Fibroblast of the aortic adventitia (primary cell): Measurements from ENCODE around the gene GPC5. TPM values are rescaled to one million over a fixed set of nuclear protein-coding genes. Genes with fewer than 3 reads are reported as not detected.

Source experiments
- DNase-seq: peaks from one replicate; pipeline ENCODE4 v3.0.0-alpha.2; 2010; ENCODE audit warnings: low read depth
- H3K4me3 ChIP-seq: 2 replicates; pipeline ENCODE4 v1.5.1; 2011; ENCODE audit warnings: low read depth, mild to moderate bottlenecking, control low read depth, low read length, moderate library complexity
- CTCF ChIP-seq: IDR thresholded peaks from 2 replicates; pipeline ENCODE4 v1.5.1; 2011; ENCODE audit warnings: mild to moderate bottlenecking, low read length, control low read depth, inconsistent platforms; ENCODE audit not compliant: insufficient read depth
- total RNA-seq: library from RNA; depleted of rRNA; stranded (reverse); fragments of >200 nt; gene quantifications from 2 replicates; pipeline ENCODE4 v1.2.3, GENCODE V29; 2012; ENCODE audit warnings: low replicate concordance

The GPC5 gene
- total RNA-seq, 1 donor, result 0.18 TPM

- no peak for TF ChIP-seq CTCF
- DNase-seq, result no peak
Measured at GRCh38 chr13:92575777-92576176, 1177.4 kb downstream of the GPC5 start.

GRCh38 chr13:92578358-92578757 is 1179.9 kb downstream of the GPC5 start:
- no peak for TF ChIP-seq CTCF
- DNase-seq, result no peak
- no peak overlapping the region for H3K4me3 ChIP-seq

More at GRCh38 chr13:92575777-92576176, 1177.4 kb downstream of the GPC5 start:
- H3K4me3 ChIP-seq, result no peak overlapping the region

- TF ChIP-seq CTCF, result no peak
Measured at GRCh38 chr13:92589955-92590354, 1191.5 kb downstream of the GPC5 start.

GRCh38 chr13:92590503-92590908 is 1192.1 kb downstream of the GPC5 start:
- TF ChIP-seq CTCF, result no peak
- H3K4me3 ChIP-seq, result no peak overlapping the region
- DNase-seq, result peak; percentile 4

More at GRCh38 chr13:92589955-92590354, 1191.5 kb downstream of the GPC5 start:
- no peak for DNase-seq
- H3K4me3 ChIP-seq, result no peak overlapping the region

GRCh38 chr13:92591117-92591516 is 1192.7 kb downstream of the GPC5 start:
- DNase-seq, result no peak
- TF ChIP-seq CTCF, result no peak

GRCh38 chr13:92592757-92593156 is 1194.3 kb downstream of the GPC5 start:
- no peak for TF ChIP-seq CTCF
- no peak for DNase-seq
- H3K4me3 ChIP-seq, result no peak overlapping the region

More at GRCh38 chr13:92591117-92591516, 1192.7 kb downstream of the GPC5 start:
- no peak overlapping the region for H3K4me3 ChIP-seq

- DNase-seq, result no peak
- TF ChIP-seq CTCF, result no peak
- H3K4me3 ChIP-seq, result no peak overlapping the region
Measured at GRCh38 chr13:92602560-92602959, 1204.1 kb downstream of the GPC5 start.
